Measurements from ENCODE around the gene SNCA. TPM values are rescaled to one million over a fixed set of nuclear protein-coding genes. Genes with fewer than 3 reads are reported as not detected.

The SNCA gene
- total RNA-seq, 6 experiments from 2014 or later, result 0.30 to 0.43 (median 0.38) TPM; not detected in 2

GRCh38 chr4:89719536-89720090 is 117.3 kb downstream of the SNCA start:
- H3K4me1 Mint-ChIP-seq (ENCODE audit: low read depth), result peaks cover 20% of the 10 kb centered on the region
- TF ChIP-seq CTCF (IDR thresholded peaks at IDR 0.05), result no peak
- H3K4me3 Mint-ChIP-seq, result no peak overlapping the region
- H3K27ac Mint-ChIP-seq, result no peak overlapping the region
- peaks cover 10% of the 10 kb centered on the region for H3K9me3 Mint-ChIP-seq
- H3K27me3 Mint-ChIP-seq (ENCODE audit: insufficient read depth), result no peaks in the 10 kb centered on the region; the same call in 1 of the 2 replicates
- H3K36me3 Mint-ChIP-seq (ENCODE audit: low read depth), result no peaks in the 10 kb centered on the region; the same call in 1 of the 2 replicates
- no peak for DNase-seq

GRCh38 chr4:89716893-89717292 is 120.1 kb downstream of the SNCA start:
- H3K27ac Mint-ChIP-seq, result no peak overlapping the region
- H3K4me3 Mint-ChIP-seq, result no peak overlapping the region
- no peak for DNase-seq
- H3K27me3 Mint-ChIP-seq (ENCODE audit: insufficient read depth), result no peaks in the 10 kb centered on the region; the same call in 1 of the 2 replicates
- peaks cover 5% of the 10 kb centered on the region; the same call in 1 of the 2 replicates for H3K4me1 Mint-ChIP-seq (ENCODE audit: low read depth)
- H3K9me3 Mint-ChIP-seq, result peaks cover 10% of the 10 kb centered on the region
- no peaks in the 10 kb centered on the region; the same call in 1 of the 2 replicates for H3K36me3 Mint-ChIP-seq (ENCODE audit: low read depth)
- TF ChIP-seq CTCF (IDR thresholded peaks at IDR 0.05), result no peak

- Mint-ChIP-seq H3K27ac (no peak overlapping the region), H3K9me3 (peaks cover 10% of the 10 kb centered on the region), H3K4me1 (ENCODE audit: low read depth) (peaks cover 6% of the 10 kb centered on the region; the same call in 1 of the 2 replicates), H3K4me3 (no peak overlapping the region), H3K27me3 (ENCODE audit: insufficient read depth) (no peaks in the 10 kb centered on the region; the same call in 1 of the 2 replicates), H3K36me3 (ENCODE audit: low read depth) (no peaks in the 10 kb centered on the region; the same call in 1 of the 2 replicates)
- no peak for TF ChIP-seq CTCF (IDR thresholded peaks at IDR 0.05)
- DNase-seq, result no peak
Measured at GRCh38 chr4:89715631-89716030, 121.3 kb downstream of the SNCA start.

- no peaks in the 10 kb centered on the region for H3K9me3 Mint-ChIP-seq
- peaks cover 11% of the 10 kb centered on the region; the same call in 1 of the 2 replicates for H3K4me1 Mint-ChIP-seq (ENCODE audit: low read depth)
- peak overlapping the region; percentile 11; the same call in 1 of the 2 replicates for H3K4me3 Mint-ChIP-seq
- H3K27ac Mint-ChIP-seq, result no peak overlapping the region
- no peaks in the 10 kb centered on the region for H3K36me3 Mint-ChIP-seq (ENCODE audit: low read depth)
- TF ChIP-seq CTCF (IDR thresholded peaks at IDR 0.05), result no peak
- no peaks in the 10 kb centered on the region; the same call in 1 of the 2 replicates for H3K27me3 Mint-ChIP-seq (ENCODE audit: insufficient read depth)
- DNase-seq, result no peak
Measured at GRCh38 chr4:89712827-89713226, 124.1 kb downstream of the SNCA start.

- no peak for TF ChIP-seq CTCF (IDR thresholded peaks at IDR 0.05)
- Mint-ChIP-seq H3K27ac (peak overlapping the region; percentile 4; the same call in 1 of the 2 replicates), H3K4me3 (peak overlapping the region; percentile 11; the same call in 1 of the 2 replicates)
Measured at GRCh38 chr4:89712141-89712540, 124.8 kb downstream of the SNCA start.

More at GRCh38 chr4:89712141-89712540, 124.8 kb downstream of the SNCA start:
- no peaks in the 10 kb centered on the region for H3K36me3 Mint-ChIP-seq (ENCODE audit: low read depth)
- no peaks in the 10 kb centered on the region; the same call in 1 of the 2 replicates for H3K27me3 Mint-ChIP-seq (ENCODE audit: insufficient read depth)
- H3K9me3 Mint-ChIP-seq, result no peaks in the 10 kb centered on the region
- DNase-seq, result no peak
- H3K4me1 Mint-ChIP-seq (ENCODE audit: low read depth), result peaks cover 11% of the 10 kb centered on the region; the same call in 1 of the 2 replicates

Measured in HFFc6 (cell line).